HepG2 (cell line): ENCODE results near the gene NBPF4. TPM values are rescaled to one million over a fixed set of nuclear protein-coding genes. Genes with fewer than 3 reads are reported as not detected.

Experiments used
- polyA plus RNA-seq, 8 experiments: library from polyadenylated mRNA; depleted of rRNA in 3 of 8; stranded (reverse) in 7 of 8; unstranded in 1 of 8; fragments of >200 nt; fragmentation: Illumina TruSeq in 4 of 8; extraction: Trizol in 4 of 8; gene quantifications; 2 replicates each; pipeline versions ENCODE4 v1.2.1 to v1.2.3, GENCODE V29; 2011 to 2016; ENCODE audit warnings: low read depth in 4 of 8, missing spikeins in 1 of 8, mixed read lengths in 1 of 8; ENCODE audit not compliant: insufficient read depth in 1 of 8
- total RNA-seq, 5 experiments: library from RNA; depleted of rRNA; stranded (reverse); fragments of >200 nt; fragmentation: Illumina TruSeq; extraction: Trizol; gene quantifications; 2 replicates each; pipeline ENCODE4 v1.2.3, GENCODE V29; 2016; ENCODE audit warnings: low read depth in 1 of 5

NBPF4 gene
- total and polyA plus RNA-seq, 2 of the 13 experiments (the other 11 are each of a cell fraction or from before 2014, with no cell fraction given): not detected

Other genes starting within 250 kb of the NBPF4 start
- 12.4 and 19.1 TPM in 2 replicates for gene SLC25A24, start 43.7 kb downstream of the NBPF4 start, total RNA-seq (2016; rRNA removed; fragmentation: Illumina TruSeq; extraction: Trizol)
- 6.5 and 8.0 TPM in 2 replicates for gene SLC25A24, start 43.7 kb downstream of the NBPF4 start, polyA plus RNA-seq (2011; rRNA removed)
- not detected in 2 replicates for gene NBPF6, start 206.3 kb upstream of the NBPF4 start, total RNA-seq (2016; rRNA removed; fragmentation: Illumina TruSeq; extraction: Trizol)
- gene NBPF6, start 206.3 kb upstream of the NBPF4 start, polyA plus RNA-seq (2011; rRNA removed): not detected in 2 replicates